ENCODE data around the gene PICALM.
"Not testable (repeated sequence)": the region's sequence is repeated elsewhere in the genome, so short reads cannot be mapped to it uniquely, and the experiment has no call there.

The PICALM gene

DNA sequence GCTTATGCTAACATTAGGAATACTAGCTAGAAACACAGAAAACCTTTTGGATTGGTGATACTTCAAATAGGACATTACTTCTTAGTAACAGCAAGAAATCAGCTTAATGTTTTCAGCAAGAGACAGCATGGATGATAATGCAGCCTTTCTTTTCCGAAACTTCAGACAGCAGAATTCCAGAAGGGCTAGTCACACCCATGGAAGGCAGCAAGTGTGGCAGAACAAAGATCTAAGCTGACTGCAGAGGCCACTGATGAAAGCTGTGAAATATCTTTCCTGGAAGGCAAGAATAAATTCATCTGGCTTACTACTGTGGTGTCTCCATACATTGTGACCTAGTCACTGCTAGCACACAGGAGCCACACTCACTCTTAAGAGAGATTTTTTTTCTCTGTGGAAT lies 113.4 kb downstream of the PICALM start:
- no peak for DNase-seq (ENCODE audit: low spot score)
- no peak for TF ChIP-seq CTCF (IDR thresholded peaks at IDR 0.05; ENCODE audit: extremely low read depth, insufficient read depth, missing control alignments)
- in situ Hi-C loops (cut with MboI; ENCODE audit: low pct_unique_long_range_greater_than_20kb, low sequenced_read_pairs, unreplicated experiment): no loop called here

DNA sequence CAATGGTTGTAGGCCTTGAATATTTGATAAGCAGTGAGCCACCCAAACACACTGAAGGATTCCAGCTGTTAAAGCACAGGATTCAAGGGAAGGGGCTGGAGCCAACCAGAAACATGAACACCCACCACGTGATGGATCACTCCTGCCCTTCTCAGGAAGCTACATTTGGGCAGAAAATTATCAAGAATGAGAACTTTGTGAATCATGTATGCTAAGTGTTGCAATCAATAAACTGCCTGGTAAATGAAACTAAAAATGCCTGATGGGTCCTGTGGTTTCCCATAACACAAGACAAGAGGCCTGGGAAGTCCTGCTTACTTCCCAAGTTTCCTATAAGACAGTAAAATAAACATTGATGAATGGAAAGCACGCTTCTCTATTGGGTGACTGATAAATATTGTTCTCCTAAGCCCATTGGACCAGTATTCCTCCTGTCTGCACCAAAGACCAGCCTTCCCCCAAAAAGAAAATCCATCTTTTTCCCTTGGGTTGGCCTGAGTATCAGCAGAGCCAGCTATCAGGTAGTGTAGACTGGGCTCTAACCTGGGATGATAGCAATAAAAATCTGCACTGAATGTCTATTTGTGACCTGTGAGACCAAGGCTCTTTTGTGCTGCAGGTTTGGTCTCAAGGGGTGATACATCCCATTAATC lies 115.3 kb downstream of the PICALM start:
- in situ Hi-C loops (cut with MboI; ENCODE audit: low pct_unique_long_range_greater_than_20kb, low sequenced_read_pairs, unreplicated experiment): no loop called here
- TF ChIP-seq CTCF (IDR thresholded peaks at IDR 0.05; ENCODE audit: extremely low read depth, insufficient read depth, missing control alignments): no peak
- no peak for DNase-seq (ENCODE audit: low spot score)

DNA sequence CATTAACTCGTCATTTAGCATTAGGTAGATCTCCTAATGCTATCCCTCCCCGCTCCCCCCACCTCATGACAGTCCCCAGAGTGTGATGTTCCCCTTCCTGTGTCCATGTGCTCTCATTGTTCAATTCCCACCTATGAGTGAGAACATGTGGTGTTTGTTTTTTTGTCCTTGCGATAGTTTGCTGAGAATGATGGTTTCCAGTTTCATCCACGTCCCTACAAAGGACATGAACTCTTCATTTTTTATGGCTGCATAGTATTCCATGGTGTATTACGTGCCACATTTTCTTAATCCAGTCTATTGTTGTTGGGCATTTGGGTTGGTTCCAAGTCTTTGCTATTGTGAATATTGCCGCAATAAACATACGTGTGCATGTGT lies 116.8 kb downstream of the PICALM start:
- DNase-seq (ENCODE audit: low spot score); in situ Hi-C loops (cut with MboI; ENCODE audit: low pct_unique_long_range_greater_than_20kb, low sequenced_read_pairs, unreplicated experiment): not testable (repeated sequence)

DNA sequence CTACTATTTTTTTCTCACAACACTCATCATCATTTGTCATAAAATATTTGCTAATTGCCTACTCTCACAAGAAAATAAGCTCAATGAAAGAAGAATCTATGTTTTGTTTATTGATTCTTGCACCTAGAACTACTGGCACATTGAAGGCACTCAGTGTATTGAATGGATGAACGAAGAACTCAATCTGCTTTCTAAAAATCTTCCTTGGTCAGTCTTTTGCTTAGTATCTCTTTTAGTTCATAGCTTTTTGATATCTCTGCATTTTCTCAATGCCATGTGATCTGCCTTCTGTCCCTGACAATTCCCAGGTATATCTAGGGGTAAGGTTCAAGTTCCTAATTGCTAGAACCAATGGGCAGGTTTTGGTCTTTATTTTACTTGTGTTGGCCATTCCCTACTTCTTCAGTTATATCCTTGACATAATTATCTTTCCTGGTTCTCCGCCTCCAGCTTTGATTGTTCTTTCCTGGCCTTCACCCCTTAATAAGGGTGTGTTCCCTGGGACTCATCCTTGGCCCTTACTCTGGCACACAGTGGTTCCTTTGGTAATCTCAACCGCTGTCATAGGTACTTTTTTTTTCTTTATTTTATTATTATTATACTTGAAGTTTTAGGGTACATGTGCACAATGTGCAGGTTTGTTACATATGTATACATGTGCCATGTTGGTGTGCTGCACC lies 117.3 kb downstream of the PICALM start:
- no peak for TF ChIP-seq CTCF (IDR thresholded peaks at IDR 0.05; ENCODE audit: extremely low read depth, insufficient read depth, missing control alignments)
- in situ Hi-C loops (cut with MboI; ENCODE audit: low pct_unique_long_range_greater_than_20kb, low sequenced_read_pairs, unreplicated experiment): no loop called here
- DNase-seq (ENCODE audit: low spot score): no peak

DNA sequence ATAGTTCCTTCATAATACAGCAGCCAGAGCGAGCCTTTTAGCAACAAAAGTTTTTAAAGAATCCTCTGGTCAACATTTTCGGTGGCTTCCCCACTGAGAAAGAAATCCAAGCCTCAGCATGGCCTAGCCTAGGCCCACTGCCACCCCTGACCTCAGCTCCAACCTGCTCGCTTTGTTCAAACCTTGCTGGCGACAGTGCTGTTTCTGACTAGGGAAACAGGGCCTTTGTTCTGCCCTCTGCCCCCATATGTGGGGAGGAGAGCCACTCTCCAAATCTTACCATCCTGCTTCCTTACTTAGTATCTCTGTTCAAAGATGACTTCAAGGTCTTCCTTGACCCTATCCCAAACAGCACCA lies 117.9 kb downstream of the PICALM start:
- in situ Hi-C loops (cut with MboI; ENCODE audit: low pct_unique_long_range_greater_than_20kb, low sequenced_read_pairs, unreplicated experiment): no loop called here
- no peak for DNase-seq (ENCODE audit: low spot score)
- TF ChIP-seq CTCF (IDR thresholded peaks at IDR 0.05; ENCODE audit: extremely low read depth, insufficient read depth, missing control alignments): no peak

DNA sequence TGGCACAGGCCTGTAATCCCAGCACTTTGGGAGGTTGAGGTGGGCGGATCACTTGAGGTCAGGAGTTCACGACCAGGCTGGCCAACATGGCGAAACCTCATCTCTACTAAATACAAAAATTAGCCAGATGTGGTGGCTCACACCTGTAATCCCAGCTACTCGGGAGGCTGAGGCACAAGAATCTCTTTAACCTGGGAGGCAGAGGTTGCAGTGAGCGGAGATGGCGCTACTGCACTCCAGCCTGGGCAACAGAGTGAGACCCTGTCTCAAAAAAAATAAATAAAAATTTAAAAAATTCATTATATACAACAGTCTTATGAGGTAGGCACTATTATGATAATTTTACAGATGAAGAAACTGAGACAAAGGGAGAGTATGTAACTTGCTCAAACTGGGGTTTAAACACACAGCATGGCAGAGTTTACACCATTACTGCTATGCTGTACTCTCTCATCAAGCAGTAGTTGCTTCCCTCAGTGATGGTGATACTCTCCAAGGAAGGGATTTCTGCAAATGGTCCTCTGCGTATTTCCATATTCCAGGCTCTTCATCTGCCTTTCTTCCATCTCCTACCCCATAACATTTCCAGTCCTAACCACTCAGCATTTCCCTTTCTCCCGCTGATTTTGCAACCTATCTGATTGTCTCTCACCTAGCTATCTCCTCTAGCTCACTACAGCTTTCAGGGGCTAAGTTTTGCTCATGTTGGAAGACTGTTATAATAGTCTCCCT lies 118.4 kb downstream of the PICALM start:
- in situ Hi-C loops (cut with MboI; ENCODE audit: low pct_unique_long_range_greater_than_20kb, low sequenced_read_pairs, unreplicated experiment): no loop called here
- no peak for TF ChIP-seq CTCF (IDR thresholded peaks at IDR 0.05; ENCODE audit: extremely low read depth, insufficient read depth, missing control alignments)
- DNase-seq (ENCODE audit: low spot score): no peak

DNA sequence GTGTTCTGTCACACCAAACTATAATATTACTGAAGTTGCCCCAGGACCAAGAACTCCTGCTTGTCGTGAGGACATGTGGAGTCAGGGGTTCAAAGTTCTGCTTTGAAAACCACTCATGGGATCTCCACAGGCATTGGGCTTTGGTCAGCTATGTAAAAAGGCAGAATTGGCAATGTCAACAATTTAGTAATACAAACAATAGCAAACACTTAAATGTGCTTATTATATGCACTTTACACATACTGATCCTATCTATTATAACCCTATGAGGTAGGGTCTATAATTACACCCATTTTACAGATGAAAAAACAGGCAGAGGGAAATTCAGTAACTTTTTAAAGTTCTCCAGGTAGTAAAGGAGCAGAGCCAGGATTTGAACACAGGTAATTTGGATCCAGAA lies 119.1 kb downstream of the PICALM start:
- no peak for TF ChIP-seq CTCF (IDR thresholded peaks at IDR 0.05; ENCODE audit: extremely low read depth, insufficient read depth, missing control alignments)
- DNase-seq (ENCODE audit: low spot score): no peak
- in situ Hi-C loops (cut with MboI; ENCODE audit: low pct_unique_long_range_greater_than_20kb, low sequenced_read_pairs, unreplicated experiment): loop anchor here (10.0 kb wide), 1 partner anchor 345 kb away; no protein-coding TSS in a partner anchor
